PFSK-1 (cell line): ENCODE measurements around the gene ZNF668.

Experiments
- POLR2AphosphoS5 ChIP-seq: IDR thresholded peaks from 2 replicates; pipeline ENCODE4 v1.6.1; 2012; ENCODE audit warnings: low read depth, mild to moderate bottlenecking, control low read depth, low read length, moderate library complexity
- SIN3A ChIP-seq: IDR thresholded peaks from 2 replicates; pipeline ENCODE4 v1.6.1; 2012; ENCODE audit warnings: mild to moderate bottlenecking, low read length, moderate library complexity, borderline replicate concordance; ENCODE audit not compliant: insufficient read depth
- TAF1 ChIP-seq: IDR thresholded peaks from 2 replicates; pipeline ENCODE4 v1.6.1; 2012; ENCODE audit warnings: low read length, control low read depth, borderline replicate concordance; ENCODE audit not compliant: insufficient read depth
- TF ChIP-seq, protein P1 (sequence below), 2 experiments: IDR thresholded peaks; 2 replicates each; pipeline versions ENCODE4 v1.6.1 to v1.8.0; 2011 to 2012; ENCODE audit warnings: low read depth in 2 of 2, low read length in 2 of 2, control low read depth in 1 of 2, inconsistent platforms in 1 of 2, mild to moderate bottlenecking in 1 of 2, moderate library complexity in 1 of 2; ENCODE audit not compliant: insufficient read depth in 1 of 2

- TF ChIP-seq POLR2AphosphoS5 (no peak), TAF1 (no peak), SIN3A (no peak)
- TF ChIP-seq, protein P1, sequence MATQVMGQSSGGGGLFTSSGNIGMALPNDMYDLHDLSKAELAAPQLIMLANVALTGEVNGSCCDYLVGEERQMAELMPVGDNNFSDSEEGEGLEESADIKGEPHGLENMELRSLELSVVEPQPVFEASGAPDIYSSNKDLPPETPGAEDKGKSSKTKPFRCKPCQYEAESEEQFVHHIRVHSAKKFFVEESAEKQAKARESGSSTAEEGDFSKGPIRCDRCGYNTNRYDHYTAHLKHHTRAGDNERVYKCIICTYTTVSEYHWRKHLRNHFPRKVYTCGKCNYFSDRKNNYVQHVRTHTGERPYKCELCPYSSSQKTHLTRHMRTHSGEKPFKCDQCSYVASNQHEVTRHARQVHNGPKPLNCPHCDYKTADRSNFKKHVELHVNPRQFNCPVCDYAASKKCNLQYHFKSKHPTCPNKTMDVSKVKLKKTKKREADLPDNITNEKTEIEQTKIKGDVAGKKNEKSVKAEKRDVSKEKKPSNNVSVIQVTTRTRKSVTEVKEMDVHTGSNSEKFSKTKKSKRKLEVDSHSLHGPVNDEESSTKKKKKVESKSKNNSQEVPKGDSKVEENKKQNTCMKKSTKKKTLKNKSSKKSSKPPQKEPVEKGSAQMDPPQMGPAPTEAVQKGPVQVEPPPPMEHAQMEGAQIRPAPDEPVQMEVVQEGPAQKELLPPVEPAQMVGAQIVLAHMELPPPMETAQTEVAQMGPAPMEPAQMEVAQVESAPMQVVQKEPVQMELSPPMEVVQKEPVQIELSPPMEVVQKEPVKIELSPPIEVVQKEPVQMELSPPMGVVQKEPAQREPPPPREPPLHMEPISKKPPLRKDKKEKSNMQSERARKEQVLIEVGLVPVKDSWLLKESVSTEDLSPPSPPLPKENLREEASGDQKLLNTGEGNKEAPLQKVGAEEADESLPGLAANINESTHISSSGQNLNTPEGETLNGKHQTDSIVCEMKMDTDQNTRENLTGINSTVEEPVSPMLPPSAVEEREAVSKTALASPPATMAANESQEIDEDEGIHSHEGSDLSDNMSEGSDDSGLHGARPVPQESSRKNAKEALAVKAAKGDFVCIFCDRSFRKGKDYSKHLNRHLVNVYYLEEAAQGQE (IDR thresholded peaks at IDR 0.05; ENCODE audit: insufficient read depth in 1 of 2, low read depth in 2 of 2, low read length in 2 of 2) = no peak
Measured at GRCh38 chr16:31088459-31089183, 14.6 kb upstream of the ZNF668 start, which contains the start of gene PRSS53.
